ENCODE data around the gene MGP. TPM values are rescaled to one million over a fixed set of nuclear protein-coding genes. Genes with fewer than 3 reads are reported as not detected.

The MGP gene
- total RNA-seq, 2 experiments from 2014 or later = not detected

Other genes with a start within 250 kb of the MGP start
- gene GUCY2C, start 189.3 kb downstream of the MGP start, total RNA-seq = not detected
- 100 to 1,000 TPM; 143 to 193 TPM for gene WBP11, start 82.4 kb downstream of the MGP start, total RNA-seq
- gene C12orf60, start 82.2 kb downstream of the MGP start, total RNA-seq = 1 to 10 TPM; 2.9 to 3.0 TPM
- not detected for gene SMCO3, start 71.7 kb downstream of the MGP start, total RNA-seq
- not detected for gene ART4, start 42.3 kb downstream of the MGP start, total RNA-seq
- 1 to 10 TPM; 1.7 to 2.0 TPM for gene ERP27, start 52.7 kb upstream of the MGP start, total RNA-seq
- gene ARHGDIB, start 75.7 kb upstream of the MGP start, total RNA-seq = 100 to 1,000 TPM; 596 to 912 TPM
- gene PDE6H, start 87.2 kb upstream of the MGP start, total RNA-seq = under 1 TPM in 1 of 2 experiments, not detected in 1; 0.25 TPM

Data from activated CD4-positive, alpha-beta T cell treated with anti-CD3 and anti-CD28 coated beads for 36 hours (primary cell).